ENCODE results near the gene MAPT. TPM values are rescaled to one million over a fixed set of nuclear protein-coding genes. Genes with fewer than 3 reads are reported as not detected.

The MAPT gene
- total RNA-seq, 1 experiment from 2014 or later: 37.5 TPM

DNA sequence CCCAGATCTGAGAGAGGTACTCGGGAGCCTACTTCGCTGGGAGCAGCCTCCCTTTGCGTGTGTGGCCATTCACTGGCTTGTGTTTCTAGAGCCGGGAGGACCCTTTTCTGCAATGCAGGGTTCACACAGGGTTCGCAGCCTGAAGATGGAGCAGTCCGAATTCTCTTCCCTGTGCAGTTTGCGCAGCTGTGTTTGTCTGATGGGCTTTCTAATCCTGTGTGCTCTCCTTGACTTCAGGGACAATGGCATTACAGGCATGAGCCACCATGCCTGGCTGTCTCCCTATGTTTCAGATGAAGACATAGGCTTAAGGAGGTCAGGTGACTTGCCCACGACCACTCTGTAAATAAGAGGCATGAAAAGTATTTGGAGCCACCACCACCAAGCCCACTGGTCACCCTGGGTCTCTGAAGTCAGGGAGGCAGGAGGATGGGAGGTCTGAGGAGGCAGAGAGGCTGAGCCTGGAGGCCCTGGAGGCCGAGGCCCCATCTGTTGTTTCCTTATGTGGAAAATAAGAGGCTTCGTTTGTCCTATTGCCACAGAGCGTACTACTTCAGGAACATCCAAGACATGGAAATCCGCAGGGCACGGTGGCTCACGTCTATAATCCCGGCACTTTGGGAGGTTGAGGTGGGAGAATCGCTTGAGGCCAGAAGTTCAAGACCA, 99.7 kb downstream of the MAPT start:
- ATAC-seq: no peak
- Histone ChIP-seq H3K79me2 (ENCODE audit: insufficient read depth, low read length) (no peaks in the 10 kb centered on the region), H3K9me3 (ENCODE audit: control insufficient read depth in 1 of 2, insufficient read depth in 1 of 2, low read depth in 1 of 2, low read length in 2 of 2) (no peaks in the 10 kb centered on the region), H2AFZ (ENCODE audit: low read depth, low read length, poor library complexity, severe bottlenecking) (no peak overlapping the region), H3K27ac (ENCODE audit: low read depth, low read length) (no peak overlapping the region), H3K9me2 (ENCODE audit: insufficient read depth) (no peaks in the 10 kb centered on the region), H3K4me2 (ENCODE audit: low read length) (no peak overlapping the region), H3K4me3 (replicated peaks in 1 of 2; ENCODE audit: low read depth in 1 of 2, low read length in 2 of 2) (no peak overlapping the region), H3K9ac (ENCODE audit: low read length) (no peak overlapping the region), H3K27me3 (ENCODE audit: insufficient read depth, low read length) (no peaks in the 10 kb centered on the region), H3K36me3 (ENCODE audit: control insufficient read depth in 1 of 2, insufficient read depth in 2 of 2, low read length in 2 of 2) (no peaks in the 10 kb centered on the region), H4K20me1 (ENCODE audit: insufficient read depth) (no peaks in the 10 kb centered on the region), H3K4me1 (ENCODE audit: control insufficient read depth in 1 of 2, insufficient read depth in 2 of 2, low read length in 2 of 2) (no peaks in the 10 kb centered on the region)
- no TSS peak for BruUV-seq (replicated peaks)
- no peak for DNase-seq (ENCODE audit: low read depth, low spot score)
- RAD21 ChIA-PET (ENCODE audit: low non-redundant PET in 1 of 2, low total read pairs in 2 of 2, uncharacterized antibody in 2 of 2, unreplicated experiment in 2 of 2): no interaction called here
- CTCF ChIA-PET: no interaction called here
- TF ChIP-seq JUND (IDR thresholded peaks at IDR 0.05) (no peak), RAD21 (IDR thresholded peaks at IDR 0.05; ENCODE audit: low read depth) (no peak), ZFX (IDR thresholded peaks at IDR 0.05) (no peak), POLR2A (IDR thresholded peaks at IDR 0.05; ENCODE audit: borderline replicate concordance, extremely low read depth, insufficient read depth, insufficient read length) (no peak), MAX (IDR thresholded peaks at IDR 0.05) (no peak), CBX3 (IDR thresholded peaks at IDR 0.05; ENCODE audit: low read depth) (no peak), ZBTB33 (IDR thresholded peaks at IDR 0.05; ENCODE audit: extremely low read depth, insufficient replicate concordance, low read length) (no peak), CEBPB (IDR thresholded peaks at IDR 0.05; ENCODE audit: low read depth) (no peak), SIN3A (IDR thresholded peaks at IDR 0.05; ENCODE audit: low read depth) (no peak), EZH2 (IDR thresholded peaks at IDR 0.05) (no peak), SP1 (IDR thresholded peaks at IDR 0.05; ENCODE audit: low read depth) (no peak), POLR2AphosphoS5 (IDR thresholded peaks at IDR 0.05; ENCODE audit: low read depth, low read length) (no peak), FOSL1 (IDR thresholded peaks at IDR 0.05; ENCODE audit: low read depth) (no peak)
- TF ChIP-seq, protein P1, sequence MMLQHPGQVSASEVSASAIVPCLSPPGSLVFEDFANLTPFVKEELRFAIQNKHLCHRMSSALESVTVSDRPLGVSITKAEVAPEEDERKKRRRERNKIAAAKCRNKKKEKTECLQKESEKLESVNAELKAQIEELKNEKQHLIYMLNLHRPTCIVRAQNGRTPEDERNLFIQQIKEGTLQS (IDR thresholded peaks at IDR 0.05): no peak
- POLR2A ChIA-PET: no interaction called here
- intact Hi-C loops (cut with micrococcal nuclease): no loop called here

Measured in HCT116 (cell line).